HepG2 (cell line): ENCODE measurements around the gene NT5DC1. TPM values are rescaled to one million over a fixed set of nuclear protein-coding genes. Genes with fewer than 3 reads are reported as not detected.

Experiments
- HNF4G ChIP-seq, 2 experiments: sonication (generic) in 1 of 2; formaldehyde crosslinking in 1 of 2; IDR thresholded peaks; 2 replicates each; pipeline versions ENCODE4 v1.4.0 to v1.6.1; 2011 to 2020; ENCODE audit warnings: borderline replicate concordance in 2 of 2, low read depth in 2 of 2, mild to moderate bottlenecking in 2 of 2, low read length in 1 of 2, missing genetic modification reagents in 1 of 2, moderate library complexity in 1 of 2
- HOXA7 ChIP-seq: sonication (generic); formaldehyde crosslinking; IDR thresholded peaks from 2 replicates; pipeline ENCODE4 v1.8.1; 2022; ENCODE audit warnings: mild to moderate bottlenecking, missing genetic modification reagents, moderate library complexity
- ZFP37 ChIP-seq: sonication (generic); formaldehyde crosslinking; IDR thresholded peaks from 2 replicates; pipeline ENCODE4 v1.4.0; 2020; ENCODE audit warnings: missing genetic modification reagents, borderline replicate concordance
- ZNF17 ChIP-seq: sonication (generic); formaldehyde crosslinking; IDR thresholded peaks from 2 replicates; pipeline ENCODE4 v1.5.0; 2020; ENCODE audit warnings: mild to moderate bottlenecking, missing genetic modification reagents
- ZNF263 ChIP-seq: sonication (generic); formaldehyde crosslinking; IDR thresholded peaks from 2 replicates; pipeline ENCODE4 v1.4.0; 2020; ENCODE audit warnings: missing genetic modification reagents
- ZNF292 ChIP-seq: sonication (generic); formaldehyde crosslinking; IDR thresholded peaks from 2 replicates; pipeline ENCODE4 v1.8.1; 2022; ENCODE audit warnings: mild to moderate bottlenecking, low read depth, missing genetic modification reagents, borderline replicate concordance
- ZNF577 ChIP-seq: sonication (generic); formaldehyde crosslinking; IDR thresholded peaks from 2 replicates; pipeline ENCODE4 v1.4.0; 2020; ENCODE audit warnings: mild to moderate bottlenecking, low read depth, missing genetic modification reagents, borderline replicate concordance
- polyA plus RNA-seq, 8 experiments: library from polyadenylated mRNA; depleted of rRNA in 3 of 8; stranded (reverse) in 7 of 8; unstranded in 1 of 8; fragments of >200 nt; fragmentation: Illumina TruSeq in 4 of 8; extraction: Trizol in 4 of 8; gene quantifications; 2 replicates each; pipeline versions ENCODE4 v1.2.1 to v1.2.3, GENCODE V29; 2011 to 2016; ENCODE audit warnings: low read depth in 4 of 8, missing spikeins in 1 of 8, mixed read lengths in 1 of 8; ENCODE audit not compliant: insufficient read depth in 1 of 8
- total RNA-seq, 5 experiments: library from RNA; depleted of rRNA; stranded (reverse); fragments of >200 nt; fragmentation: Illumina TruSeq; extraction: Trizol; gene quantifications; 2 replicates each; pipeline ENCODE4 v1.2.3, GENCODE V29; 2016; ENCODE audit warnings: low read depth in 1 of 5
- TF ChIP-seq, protein P1 (sequence below): sonication (generic); formaldehyde crosslinking; IDR thresholded peaks from 2 replicates; pipeline ENCODE4 v1.4.0; 2020; ENCODE audit warnings: missing genetic modification reagents, borderline replicate concordance
- TF ChIP-seq, protein P2 (sequence below): sonication (generic); formaldehyde crosslinking; IDR thresholded peaks from 2 replicates; pipeline ENCODE4 v1.5.0; 2020; ENCODE audit warnings: mild to moderate bottlenecking, missing genetic modification reagents
- TF ChIP-seq, protein P3 (sequence below): sonication (generic); formaldehyde crosslinking; IDR thresholded peaks from 2 replicates; pipeline ENCODE4 v1.5.0; 2020; ENCODE audit warnings: mild to moderate bottlenecking, missing genetic modification reagents, borderline replicate concordance
- TF ChIP-seq, protein P4 (sequence below): conservative IDR thresholded peaks from 2 replicates; pipeline ENCODE4 v1.6.1; 2018; ENCODE audit warnings: missing genetic modification reagents

The NT5DC1 gene
- total and polyA plus RNA-seq, 2 of the 13 experiments (the other 11 are each of a cell fraction or from before 2014, with no cell fraction given): 27.0 to 56.1 TPM

DNA sequence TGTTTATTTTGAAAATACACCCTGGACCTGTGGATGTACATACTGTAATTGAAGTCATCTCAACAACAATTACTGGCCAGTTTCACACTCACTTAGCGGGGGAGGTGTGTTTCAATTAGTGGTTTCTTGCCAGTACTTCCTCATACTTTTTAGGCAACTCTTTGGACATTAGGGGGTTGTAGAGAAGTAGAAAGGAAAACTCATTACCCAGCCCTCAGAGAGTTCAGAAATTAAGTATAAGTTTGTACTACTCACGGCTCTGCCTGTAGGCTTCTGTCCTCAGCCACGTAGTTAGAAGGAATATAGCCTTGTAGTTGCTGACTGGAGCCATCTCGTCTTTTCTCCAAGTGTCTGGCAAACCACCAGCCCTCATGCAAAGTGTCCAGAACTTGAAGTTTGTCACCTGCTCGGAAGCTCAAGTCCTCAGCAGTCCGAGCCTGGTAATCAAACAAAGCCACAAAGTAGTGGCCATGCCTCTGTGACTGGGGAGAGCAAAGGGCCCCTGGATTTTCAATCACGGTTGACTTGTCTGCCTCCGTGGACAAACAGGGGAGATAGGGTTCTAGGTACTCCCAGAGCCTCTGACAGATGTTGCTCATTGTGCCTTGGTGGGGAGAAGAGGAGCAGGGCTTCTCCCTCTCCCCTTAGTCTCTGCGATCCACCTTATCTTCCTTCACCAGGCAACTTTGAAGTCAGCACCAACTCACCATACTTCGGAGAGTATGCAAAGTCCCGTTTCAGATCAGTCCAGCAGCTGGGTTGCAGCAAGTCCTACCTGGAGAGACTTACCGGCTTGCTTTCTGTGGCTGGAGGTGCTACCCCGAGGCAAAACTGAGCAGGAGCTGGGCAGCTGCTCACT lies 40.7 kb upstream of the NT5DC1 start (continued):
- TF ChIP-seq HOXA7 (CRISPR knock-in tag): no peak
- TF ChIP-seq ZNF577 (CRISPR knock-in tag): no peak
- no peak for TF ChIP-seq ZNF292 (CRISPR knock-in tag)
- TF ChIP-seq, protein P1, sequence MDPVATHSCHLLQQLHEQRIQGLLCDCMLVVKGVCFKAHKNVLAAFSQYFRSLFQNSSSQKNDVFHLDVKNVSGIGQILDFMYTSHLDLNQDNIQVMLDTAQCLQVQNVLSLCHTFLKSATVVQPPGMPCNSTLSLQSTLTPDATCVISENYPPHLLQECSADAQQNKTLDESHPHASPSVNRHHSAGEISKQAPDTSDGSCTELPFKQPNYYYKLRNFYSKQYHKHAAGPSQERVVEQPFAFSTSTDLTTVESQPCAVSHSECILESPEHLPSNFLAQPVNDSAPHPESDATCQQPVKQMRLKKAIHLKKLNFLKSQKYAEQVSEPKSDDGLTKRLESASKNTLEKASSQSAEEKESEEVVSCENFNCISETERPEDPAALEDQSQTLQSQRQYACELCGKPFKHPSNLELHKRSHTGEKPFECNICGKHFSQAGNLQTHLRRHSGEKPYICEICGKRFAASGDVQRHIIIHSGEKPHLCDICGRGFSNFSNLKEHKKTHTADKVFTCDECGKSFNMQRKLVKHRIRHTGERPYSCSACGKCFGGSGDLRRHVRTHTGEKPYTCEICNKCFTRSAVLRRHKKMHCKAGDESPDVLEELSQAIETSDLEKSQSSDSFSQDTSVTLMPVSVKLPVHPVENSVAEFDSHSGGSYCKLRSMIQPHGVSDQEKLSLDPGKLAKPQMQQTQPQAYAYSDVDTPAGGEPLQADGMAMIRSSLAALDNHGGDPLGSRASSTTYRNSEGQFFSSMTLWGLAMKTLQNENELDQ (CRISPR knock-in tag): no peak
- TF ChIP-seq, protein P2, sequence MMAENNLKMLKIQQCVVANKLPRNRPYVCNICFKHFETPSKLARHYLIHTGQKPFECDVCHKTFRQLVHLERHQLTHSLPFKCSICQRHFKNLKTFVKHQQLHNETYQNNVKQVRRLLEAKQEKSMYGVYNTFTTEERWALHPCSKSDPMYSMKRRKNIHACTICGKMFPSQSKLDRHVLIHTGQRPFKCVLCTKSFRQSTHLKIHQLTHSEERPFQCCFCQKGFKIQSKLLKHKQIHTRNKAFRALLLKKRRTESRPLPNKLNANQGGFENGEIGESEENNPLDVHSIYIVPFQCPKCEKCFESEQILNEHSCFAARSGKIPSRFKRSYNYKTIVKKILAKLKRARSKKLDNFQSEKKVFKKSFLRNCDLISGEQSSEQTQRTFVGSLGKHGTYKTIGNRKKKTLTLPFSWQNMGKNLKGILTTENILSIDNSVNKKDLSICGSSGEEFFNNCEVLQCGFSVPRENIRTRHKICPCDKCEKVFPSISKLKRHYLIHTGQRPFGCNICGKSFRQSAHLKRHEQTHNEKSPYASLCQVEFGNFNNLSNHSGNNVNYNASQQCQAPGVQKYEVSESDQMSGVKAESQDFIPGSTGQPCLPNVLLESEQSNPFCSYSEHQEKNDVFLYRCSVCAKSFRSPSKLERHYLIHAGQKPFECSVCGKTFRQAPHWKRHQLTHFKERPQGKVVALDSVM (CRISPR knock-in tag): peak; percentile 16; the same call in 1 of the 2 replicates
- TF ChIP-seq, protein P3, sequence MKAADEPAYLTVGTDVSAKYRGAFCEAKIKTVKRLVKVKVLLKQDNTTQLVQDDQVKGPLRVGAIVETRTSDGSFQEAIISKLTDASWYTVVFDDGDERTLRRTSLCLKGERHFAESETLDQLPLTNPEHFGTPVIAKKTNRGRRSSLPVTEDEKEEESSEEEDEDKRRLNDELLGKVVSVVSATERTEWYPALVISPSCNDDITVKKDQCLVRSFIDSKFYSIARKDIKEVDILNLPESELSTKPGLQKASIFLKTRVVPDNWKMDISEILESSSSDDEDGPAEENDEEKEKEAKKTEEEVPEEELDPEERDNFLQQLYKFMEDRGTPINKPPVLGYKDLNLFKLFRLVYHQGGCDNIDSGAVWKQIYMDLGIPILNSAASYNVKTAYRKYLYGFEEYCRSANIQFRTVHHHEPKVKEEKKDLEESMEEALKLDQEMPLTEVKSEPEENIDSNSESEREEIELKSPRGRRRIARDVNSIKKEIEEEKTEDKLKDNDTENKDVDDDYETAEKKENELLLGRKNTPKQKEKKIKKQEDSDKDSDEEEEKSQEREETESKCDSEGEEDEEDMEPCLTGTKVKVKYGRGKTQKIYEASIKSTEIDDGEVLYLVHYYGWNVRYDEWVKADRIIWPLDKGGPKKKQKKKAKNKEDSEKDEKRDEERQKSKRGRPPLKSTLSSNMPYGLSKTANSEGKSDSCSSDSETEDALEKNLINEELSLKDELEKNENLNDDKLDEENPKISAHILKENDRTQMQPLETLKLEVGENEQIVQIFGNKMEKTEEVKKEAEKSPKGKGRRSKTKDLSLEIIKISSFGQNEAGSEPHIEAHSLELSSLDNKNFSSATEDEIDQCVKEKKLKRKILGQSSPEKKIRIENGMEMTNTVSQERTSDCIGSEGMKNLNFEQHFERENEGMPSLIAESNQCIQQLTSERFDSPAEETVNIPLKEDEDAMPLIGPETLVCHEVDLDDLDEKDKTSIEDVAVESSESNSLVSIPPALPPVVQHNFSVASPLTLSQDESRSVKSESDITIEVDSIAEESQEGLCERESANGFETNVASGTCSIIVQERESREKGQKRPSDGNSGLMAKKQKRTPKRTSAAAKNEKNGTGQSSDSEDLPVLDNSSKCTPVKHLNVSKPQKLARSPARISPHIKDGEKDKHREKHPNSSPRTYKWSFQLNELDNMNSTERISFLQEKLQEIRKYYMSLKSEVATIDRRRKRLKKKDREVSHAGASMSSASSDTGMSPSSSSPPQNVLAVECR: peak; percentile 42; the same call in 1 of the 2 replicates
- TF ChIP-seq, protein P4, sequence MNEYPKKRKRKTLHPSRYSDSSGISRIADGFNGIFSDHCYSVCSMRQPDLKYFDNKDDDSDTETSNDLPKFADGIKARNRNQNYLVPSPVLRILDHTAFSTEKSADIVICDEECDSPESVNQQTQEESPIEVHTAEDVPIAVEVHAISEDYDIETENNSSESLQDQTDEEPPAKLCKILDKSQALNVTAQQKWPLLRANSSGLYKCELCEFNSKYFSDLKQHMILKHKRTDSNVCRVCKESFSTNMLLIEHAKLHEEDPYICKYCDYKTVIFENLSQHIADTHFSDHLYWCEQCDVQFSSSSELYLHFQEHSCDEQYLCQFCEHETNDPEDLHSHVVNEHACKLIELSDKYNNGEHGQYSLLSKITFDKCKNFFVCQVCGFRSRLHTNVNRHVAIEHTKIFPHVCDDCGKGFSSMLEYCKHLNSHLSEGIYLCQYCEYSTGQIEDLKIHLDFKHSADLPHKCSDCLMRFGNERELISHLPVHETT (CRISPR knock-in tag): no peak
- TF ChIP-seq HNF4G (IDR thresholded peaks at IDR 0.05; ENCODE audit: borderline replicate concordance, low read depth, low read length): no peak
- 0 out of 2 replicates have a peak, but pooled peaks have one; percentile 30 for TF ChIP-seq HNF4G (CRISPR knock-in tag; IDR thresholded peaks at IDR 0.05; ENCODE audit: borderline replicate concordance, low read depth)
- TF ChIP-seq ZNF263 (CRISPR knock-in tag): 0 out of 2 replicates have a peak, but pooled peaks have one; percentile 56
- no peak for TF ChIP-seq ZFP37 (CRISPR knock-in tag)
- TF ChIP-seq ZNF17: no peak
